Skeletal muscle tissue (tissue), 4 donors: ENCODE data around the gene NEUROD1. TPM values are rescaled to one million over a fixed set of nuclear protein-coding genes. Genes with fewer than 3 reads are reported as not detected.

ENCODE experiments used
- H3K27ac ChIP-seq: one replicate; pipeline ENCODE4 v1.7.0; 2013; ENCODE audit warnings: mild to moderate bottlenecking, low read depth, low read length, inconsistent platforms
- H3K27me3 ChIP-seq, 3 donors: one replicate each; pipeline ENCODE4 v1.7.0; 2013; ENCODE audit warnings: low read length in 3 of 3; ENCODE audit not compliant: control insufficient read depth in 3 of 3, insufficient read depth in 3 of 3
- H3K36me3 ChIP-seq, 3 donors: one replicate each; pipeline ENCODE4 v1.7.0; 2013; ENCODE audit warnings: low read length in 3 of 3; ENCODE audit not compliant: control insufficient read depth in 3 of 3, insufficient read depth in 3 of 3
- H3K4me1 ChIP-seq, 3 donors: one replicate each; pipeline ENCODE4 v1.7.0; 2013; ENCODE audit warnings: low read length in 3 of 3, mild to moderate bottlenecking in 3 of 3; ENCODE audit not compliant: control insufficient read depth in 3 of 3, insufficient read depth in 3 of 3
- H3K4me3 ChIP-seq, 3 donors: one replicate each; pipeline ENCODE4 v1.7.0; 2013; ENCODE audit warnings: low read length in 3 of 3
- H3K9ac ChIP-seq, 3 donors: one replicate each; pipeline ENCODE4 v1.7.0; 2013; ENCODE audit warnings: low read length in 3 of 3, mild to moderate bottlenecking in 3 of 3, moderate library complexity in 2 of 3, low read depth in 1 of 3
- H3K9me3 ChIP-seq, 3 donors: one replicate each; pipeline ENCODE4 v1.7.0; 2013; ENCODE audit warnings: low read length in 3 of 3; ENCODE audit not compliant: control insufficient read depth in 3 of 3
- total RNA-seq: library from RNA; depleted of rRNA; stranded (reverse); fragments of >200 nt; gene quantifications from one replicate; pipeline ENCODE4 v1.2.3, GENCODE V29; 2014
- donor health status: Osteomylitis.

NEUROD1 gene
- total RNA-seq, 1 donor from 2014 or later: not detected

GRCh38 chr2:181646415-181646987 is 33.8 kb downstream of the NEUROD1 start:
- H3K4me1 ChIP-seq: no peaks in the 10 kb centered on the region
- no peak overlapping the region for H3K9ac ChIP-seq
- no peak overlapping the region for H3K27ac ChIP-seq

GRCh38 chr2:181643151-181643550 is 37.2 kb downstream of the NEUROD1 start:
- Histone ChIP-seq H3K4me1 (no peaks in the 10 kb centered on the region), H3K9me3 (no peaks in the 10 kb centered on the region), H3K27me3 (peaks cover 0 to 2% (median 0%) of the 10 kb centered on the region in 3 donors), H3K9ac (no peak overlapping the region), H3K27ac (no peak overlapping the region), H3K4me3 (no peak overlapping the region), H3K36me3 (no peaks in the 10 kb centered on the region)

More at GRCh38 chr2:181646415-181646987, 33.8 kb downstream of the NEUROD1 start:
- Histone ChIP-seq H3K9me3 (no peaks in the 10 kb centered on the region), H3K36me3 (no peaks in the 10 kb centered on the region), H3K4me3 (no peak overlapping the region), H3K27me3 (peaks cover 0 to 2% (median 0%) of the 10 kb centered on the region in 3 donors)

- no peak overlapping the region for H3K9ac ChIP-seq
- no peak overlapping the region for H3K27ac ChIP-seq
- H3K27me3 ChIP-seq: peaks cover 0 to 2% (median 0%) of the 10 kb centered on the region in 3 donors
- H3K4me1 ChIP-seq: no peaks in the 10 kb centered on the region
- H3K4me3 ChIP-seq: no peak overlapping the region
- H3K36me3 ChIP-seq: no peaks in the 10 kb centered on the region
- H3K9me3 ChIP-seq: no peaks in the 10 kb centered on the region
Observed at GRCh38 chr2:181642086-181642485, 38.2 kb downstream of the NEUROD1 start.

GRCh38 chr2:181639686-181640085 is 40.6 kb downstream of the NEUROD1 start:
- Histone ChIP-seq H3K4me3 (no peak overlapping the region), H3K36me3 (no peaks in the 10 kb centered on the region), H3K9me3 (no peaks in the 10 kb centered on the region), H3K27ac (no peak overlapping the region), H3K4me1 (no peaks in the 10 kb centered on the region), H3K9ac (no peak overlapping the region), H3K27me3 (no peaks in the 10 kb centered on the region)

GRCh38 chr2:181632733-181633401 is 47.5 kb downstream of the NEUROD1 start:
- Histone ChIP-seq H3K36me3 (no peaks in the 10 kb centered on the region), H3K9me3 (no peaks in the 10 kb centered on the region), H3K27me3 (no peaks in the 10 kb centered on the region), H3K27ac (no peak overlapping the region), H3K9ac (no peak overlapping the region), H3K4me1 (no peaks in the 10 kb centered on the region), H3K4me3 (no peak overlapping the region)

GRCh38 chr2:181628590-181629585 is 51.4 kb downstream of the NEUROD1 start:
- H3K9me3 ChIP-seq: no peaks in the 10 kb centered on the region
- no peaks in the 10 kb centered on the region for H3K4me1 ChIP-seq

GRCh38 chr2:181627545-181627944 is 52.8 kb downstream of the NEUROD1 start:
- Histone ChIP-seq H3K9me3 (no peaks in the 10 kb centered on the region), H3K27ac (no peak overlapping the region)

More at GRCh38 chr2:181628590-181629585, 51.4 kb downstream of the NEUROD1 start:
- no peak overlapping the region for H3K27ac ChIP-seq
- H3K4me3 ChIP-seq: no peak overlapping the region
- H3K9ac ChIP-seq: no peak overlapping the region
- no peaks in the 10 kb centered on the region for H3K36me3 ChIP-seq
- H3K27me3 ChIP-seq: no peaks in the 10 kb centered on the region

GRCh38 chr2:181626671-181627070 is 53.6 kb downstream of the NEUROD1 start:
- H3K27me3 ChIP-seq: no peaks in the 10 kb centered on the region
- H3K4me3 ChIP-seq: no peak overlapping the region
- no peaks in the 10 kb centered on the region for H3K36me3 ChIP-seq
- H3K27ac ChIP-seq: no peak overlapping the region
- no peak overlapping the region for H3K9ac ChIP-seq
- H3K4me1 ChIP-seq: no peaks in the 10 kb centered on the region
- no peaks in the 10 kb centered on the region for H3K9me3 ChIP-seq

More at GRCh38 chr2:181627545-181627944, 52.8 kb downstream of the NEUROD1 start:
- no peak overlapping the region for H3K9ac ChIP-seq
- H3K4me3 ChIP-seq: no peak overlapping the region
- no peaks in the 10 kb centered on the region for H3K36me3 ChIP-seq
- no peaks in the 10 kb centered on the region for H3K27me3 ChIP-seq
- H3K4me1 ChIP-seq: no peaks in the 10 kb centered on the region
